HUES64 (cell line): ENCODE results near the gene DCLRE1B.

Source experiments
- H3K27ac ChIP-seq: 2 replicates; pipeline ENCODE4 v1.7.0; 2013; ENCODE audit warnings: low read depth, low read length, inconsistent platforms
- H3K27me3 ChIP-seq: 2 replicates; pipeline ENCODE4 v1.6.1; 2013; ENCODE audit warnings: mild to moderate bottlenecking, low read length; ENCODE audit not compliant: insufficient read depth
- H3K36me3 ChIP-seq: 2 replicates; pipeline ENCODE4 v1.6.1; 2013; ENCODE audit warnings: mild to moderate bottlenecking, low read length; ENCODE audit not compliant: insufficient read depth
- H3K4me1 ChIP-seq: 2 replicates; pipeline ENCODE4 v1.6.1; 2013; ENCODE audit warnings: mild to moderate bottlenecking, low read length, moderate library complexity; ENCODE audit not compliant: insufficient read depth
- H3K4me3 ChIP-seq: 2 replicates; pipeline ENCODE4 v1.5.1; 2013; ENCODE audit warnings: mild to moderate bottlenecking, low read length, moderate library complexity
- H3K9ac ChIP-seq: 2 replicates; pipeline ENCODE4 v1.6.1; 2013; ENCODE audit warnings: mild to moderate bottlenecking, low read depth, low read length
- H3K9me3 ChIP-seq: 2 replicates; pipeline ENCODE4 v1.6.1; 2013; ENCODE audit warnings: low read depth, low read length; ENCODE audit not compliant: insufficient read depth
- WGBS: fragments of 150-250, 120-280 bp; methylation state at CpG from one replicate; pipeline ENCODE4 v1.1.7; 2013; ENCODE audit warnings: missing lambda C conversion rate; 5-methylcytosine and 5-hydroxymethylcytosine counted together

The DCLRE1B gene

GRCh38 chr1:113890816-113891215 is 14.3 kb upstream of the DCLRE1B start:
- 57% methylated on average over 1 of the region's 2 CpGs for whole genome bisulfite sequencing
- Histone ChIP-seq H3K27me3 (no peaks in the 10 kb centered on the region), H3K4me1 (no peaks in the 10 kb centered on the region), H3K27ac (no peak overlapping the region), H3K9me3 (no peaks in the 10 kb centered on the region), H3K4me3 (no peak overlapping the region), H3K36me3 (peaks cover 15% of the 10 kb centered on the region), H3K9ac (no peak overlapping the region)

- H3K27ac ChIP-seq, result no peak overlapping the region
- no peak overlapping the region for H3K9ac ChIP-seq
- 91% methylated on average over 11 of the region's 11 CpGs for WGBS
Measured at GRCh38 chr1:113891631-113892220, 13.4 kb upstream of the DCLRE1B start.

GRCh38 chr1:113893267-113893666 is 11.9 kb upstream of the DCLRE1B start:
- Histone ChIP-seq H3K27ac (no peak overlapping the region), H3K36me3 (peaks cover 35% of the 10 kb centered on the region), H3K4me1 (no peaks in the 10 kb centered on the region), H3K9ac (no peak overlapping the region), H3K27me3 (no peaks in the 10 kb centered on the region), H3K9me3 (no peaks in the 10 kb centered on the region), H3K4me3 (no peak overlapping the region)
- WGBS, result 93% methylated on average over 3 of the region's 3 CpGs

More at GRCh38 chr1:113891631-113892220, 13.4 kb upstream of the DCLRE1B start:
- Histone ChIP-seq H3K4me3 (no peak overlapping the region), H3K36me3 (peaks cover 23% of the 10 kb centered on the region), H3K27me3 (no peaks in the 10 kb centered on the region), H3K9me3 (no peaks in the 10 kb centered on the region), H3K4me1 (no peaks in the 10 kb centered on the region)

GRCh38 chr1:113895098-113895497 is 10.0 kb upstream of the DCLRE1B start:
- Histone ChIP-seq H3K9me3 (no peaks in the 10 kb centered on the region), H3K36me3 (peaks cover 53% of the 10 kb centered on the region), H3K27ac (no peak overlapping the region), H3K4me3 (no peak overlapping the region), H3K4me1 (no peaks in the 10 kb centered on the region), H3K9ac (no peak overlapping the region), H3K27me3 (no peaks in the 10 kb centered on the region)
- WGBS, result 93% methylated on average over 6 of the region's 6 CpGs

- Histone ChIP-seq H3K4me1 (no peaks in the 10 kb centered on the region), H3K27ac (no peak overlapping the region), H3K9ac (no peak overlapping the region), H3K27me3 (no peaks in the 10 kb centered on the region), H3K9me3 (no peaks in the 10 kb centered on the region), H3K36me3 (peaks cover 57% of the 10 kb centered on the region), H3K4me3 (no peak overlapping the region)
- WGBS, result 94% methylated on average over 8 of the region's 8 CpGs
Measured at GRCh38 chr1:113895961-113896360, 9.2 kb upstream of the DCLRE1B start.

GRCh38 chr1:113898241-113898814 is 6.8 kb upstream of the DCLRE1B start:
- no peaks in the 10 kb centered on the region for H3K9me3 ChIP-seq
- WGBS, result 81% methylated on average over 1 of the region's 1 CpG
- H3K27ac ChIP-seq, result no peak overlapping the region
- H3K9ac ChIP-seq, result no peak overlapping the region
- no peak overlapping the region for H3K4me3 ChIP-seq
- no peaks in the 10 kb centered on the region for H3K27me3 ChIP-seq
- peaks cover 66% of the 10 kb centered on the region for H3K36me3 ChIP-seq
- no peaks in the 10 kb centered on the region for H3K4me1 ChIP-seq

GRCh38 chr1:113899111-113899510 is 6.0 kb upstream of the DCLRE1B start:
- H3K9me3 ChIP-seq, result no peaks in the 10 kb centered on the region
- no peak overlapping the region for H3K4me3 ChIP-seq
- H3K27me3 ChIP-seq, result no peaks in the 10 kb centered on the region
- H3K36me3 ChIP-seq, result peaks cover 66% of the 10 kb centered on the region
- H3K4me1 ChIP-seq, result peaks cover 4% of the 10 kb centered on the region; the same call in 1 of the 2 replicates
- no peak overlapping the region for H3K27ac ChIP-seq
- H3K9ac ChIP-seq, result no peak overlapping the region

- H3K36me3 ChIP-seq, result peaks cover 49% of the 10 kb centered on the region
- H3K9ac ChIP-seq, result no peak overlapping the region
- peaks cover 5% of the 10 kb centered on the region; the same call in 1 of the 2 replicates for H3K4me1 ChIP-seq
- H3K4me3 ChIP-seq, result no peak overlapping the region
- H3K27ac ChIP-seq, result no peak overlapping the region
- H3K27me3 ChIP-seq, result no peaks in the 10 kb centered on the region
- 91% methylated on average over 3 of the region's 3 CpGs for WGBS
- H3K9me3 ChIP-seq, result no peaks in the 10 kb centered on the region
Measured at GRCh38 chr1:113901191-113901590, 3.9 kb upstream of the DCLRE1B start.

GRCh38 chr1:113903501-113904292 is 1.4 kb upstream of the DCLRE1B start:
- no peaks in the 10 kb centered on the region for H3K9me3 ChIP-seq
- peaks cover 38% of the 10 kb centered on the region for H3K36me3 ChIP-seq
- H3K27ac ChIP-seq, result no peak overlapping the region
- 72% methylated on average over 7 of the region's 7 CpGs for WGBS
- H3K4me1 ChIP-seq, result peaks cover 5% of the 10 kb centered on the region; the same call in 1 of the 2 replicates
- H3K27me3 ChIP-seq, result no peaks in the 10 kb centered on the region
- peak overlapping the region; percentile 98 for H3K4me3 ChIP-seq
- H3K9ac ChIP-seq, result peak overlapping the region; percentile 72; the same call in 1 of the 2 replicates

GRCh38 chr1:113904293-113904673 is 843 bp upstream of the DCLRE1B start:
- Histone ChIP-seq H3K9ac (peak overlapping the region; percentile 72), H3K27ac (peak overlapping the region; percentile 74; the same call in 1 of the 2 replicates), H3K9me3 (no peaks in the 10 kb centered on the region), H3K36me3 (peaks cover 38% of the 10 kb centered on the region), H3K27me3 (no peaks in the 10 kb centered on the region), H3K4me3 (peak overlapping the region; percentile 98), H3K4me1 (peaks cover 5% of the 10 kb centered on the region; the same call in 1 of the 2 replicates)
- WGBS, result 5% methylated on average over 11 of the region's 11 CpGs

GRCh38 chr1:113905435-113905861 is 322 bp downstream of the DCLRE1B start:
- Histone ChIP-seq H3K4me3 (peak overlapping the region; percentile 98), H3K4me1 (peaks cover 5% of the 10 kb centered on the region; the same call in 1 of the 2 replicates), H3K27ac (peak overlapping the region; percentile 84), H3K9me3 (no peaks in the 10 kb centered on the region), H3K36me3 (peaks cover 38% of the 10 kb centered on the region), H3K27me3 (no peaks in the 10 kb centered on the region), H3K9ac (peak overlapping the region; percentile 89)
- under 1% methylated on average over 17 of the region's 17 CpGs for WGBS
